SK-N-SH (cell line): ENCODE results near the gene CEBPZ.

Experiments used
- CTCF ChIP-seq: fragments of 200-600 bp; sonication (generic); IDR thresholded peaks from 2 replicates; pipeline ENCODE4 v1.6.1; 2017; ENCODE audit warnings: antibody characterized with exemption, mild to moderate bottlenecking, moderate library complexity
- EP300 ChIP-seq, 2 experiments: IDR thresholded peaks; 2 replicates each; pipeline versions ENCODE4 v1.4.0 to v1.6.1; 2012; ENCODE audit warnings: borderline replicate concordance in 1 of 2, low read depth in 1 of 2, low read length in 1 of 2
- EZH2phosphoT487 ChIP-seq: fragments of 200-600 bp; sonication (generic); IDR thresholded peaks from 2 replicates; pipeline ENCODE4 v1.6.1; 2017; ENCODE audit warnings: low read depth, mixed run types, mild to moderate bottlenecking, antibody characterized with exemption, moderate library complexity, borderline replicate concordance
- FOXJ3 ChIP-seq: sonication (generic); formaldehyde crosslinking; IDR thresholded peaks from 2 replicates; pipeline ENCODE4 v1.5.1; 2020; ENCODE audit warnings: mild to moderate bottlenecking, missing genetic modification reagents
- GABPA ChIP-seq: IDR thresholded peaks from 2 replicates; pipeline ENCODE4 v1.4.0; 2012; ENCODE audit warnings: low read depth, mild to moderate bottlenecking
- NRF1 ChIP-seq: IDR thresholded peaks from 2 replicates; pipeline ENCODE4 v1.6.1; 2012; ENCODE audit warnings: low read depth, mild to moderate bottlenecking, low read length
- PBX3 ChIP-seq: IDR thresholded peaks from 2 replicates; pipeline ENCODE4; 2012
- POLR2AphosphoS5 ChIP-seq: IDR thresholded peaks from 2 replicates; pipeline ENCODE4 v1.6.1; 2012; ENCODE audit warnings: low read depth, low read length
- RAD21 ChIP-seq: IDR thresholded peaks from 2 replicates; pipeline ENCODE4 v1.6.1; 2012; ENCODE audit warnings: mild to moderate bottlenecking, low read length
- RCOR1 ChIP-seq: fragments of 150-350 bp; IDR thresholded peaks from 2 replicates; pipeline ENCODE4 v1.6.1; 2017; ENCODE audit warnings: antibody characterized with exemption, low read length
- SIN3A ChIP-seq: IDR thresholded peaks from 2 replicates; pipeline ENCODE4 v1.6.1; 2012; ENCODE audit warnings: low read depth, mild to moderate bottlenecking, low read length, moderate library complexity, borderline replicate concordance
- USF1 ChIP-seq: IDR thresholded peaks from 2 replicates; pipeline ENCODE4 v1.4.0; 2012; ENCODE audit warnings: low read depth, borderline replicate concordance
- YY1 ChIP-seq: IDR thresholded peaks from 2 replicates; pipeline ENCODE4 v1.4.0; 2012; ENCODE audit warnings: low read depth, mild to moderate bottlenecking

GRCh38 chr2:37205689-37206341, 25.6 kb downstream of the CEBPZ start:
- TF ChIP-seq CTCF (no peak), EZH2phosphoT487 (no peak), EP300 (IDR thresholded peaks at IDR 0.05; ENCODE audit: borderline replicate concordance in 1 of 2, low read depth in 1 of 2, low read length in 1 of 2) (no peak), USF1 (no peak), PBX3 (no peak), FOXJ3 (no peak), RCOR1 (no peak), RAD21 (no peak), POLR2AphosphoS5 (no peak), NRF1 (no peak), GABPA (no peak), YY1 (no peak), SIN3A (no peak)
